ENCODE results near the gene ATAD3B.
A peak's percentile ranks its signal among the peaks of the same experiment; 100 is the strongest.
"Not testable (repeated sequence)": the region's sequence is repeated elsewhere in the genome, so short reads cannot be mapped to it uniquely, and the experiment has no call there.

The ATAD3B gene

DNA sequence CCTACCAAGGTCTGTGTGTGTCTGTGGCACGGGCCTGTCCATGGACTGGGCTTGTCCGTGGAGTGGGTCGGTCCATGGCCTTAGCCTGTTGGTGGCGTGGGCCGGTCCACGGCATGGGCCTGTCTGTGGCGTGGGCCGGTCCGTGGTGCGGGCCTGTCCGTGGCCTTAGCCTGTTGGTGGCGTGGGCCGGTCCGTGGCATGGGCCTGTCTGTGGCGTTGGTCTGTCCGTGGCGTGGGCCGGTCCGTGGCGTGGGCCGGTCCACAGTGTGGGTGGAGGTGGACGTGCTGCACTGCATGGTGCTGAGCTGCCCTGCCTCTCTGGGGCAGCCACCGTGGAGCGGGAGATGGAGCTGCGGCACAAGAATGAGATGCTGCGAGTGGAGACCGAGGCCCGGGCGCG lies 10.2 kb downstream of the ATAD3B start:
- DNase-seq (ENCODE audit: low read depth), result not testable (repeated sequence)

GRCh38 chr1:1482856-1483255 lies 11.3 kb downstream of the ATAD3B start:
- DNase-seq (ENCODE audit: low read depth), result no peak

DNA sequence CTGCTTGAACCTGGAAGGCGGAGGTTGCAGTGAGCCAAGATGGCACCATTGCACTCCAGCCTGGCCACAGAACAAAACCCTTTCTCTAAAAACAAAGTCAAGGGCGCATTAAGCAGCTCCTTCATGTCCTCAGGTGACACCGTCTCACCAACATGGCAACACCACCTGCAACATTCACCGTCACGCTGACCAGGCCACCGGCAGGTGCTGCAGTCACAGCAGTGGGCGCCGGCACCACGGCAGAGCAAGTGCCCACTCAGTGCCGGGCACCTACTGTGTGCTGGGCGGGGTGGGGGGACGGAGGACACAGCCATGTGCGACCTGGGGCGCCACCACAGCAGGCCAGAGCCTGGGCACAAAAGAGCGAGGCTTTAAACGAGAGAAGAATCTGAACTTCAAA lies 12.1 kb downstream of the ATAD3B start:
- DNase-seq (ENCODE audit: low read depth), result no peak

GRCh38 chr1:1484976-1485750 lies 13.6 kb downstream of the ATAD3B start:
- not testable (repeated sequence) for DNase-seq (ENCODE audit: low read depth)

GRCh38 chr1:1485755-1486317 lies 14.3 kb downstream of the ATAD3B start:
- not testable (repeated sequence) for DNase-seq (ENCODE audit: low read depth)

DNA sequence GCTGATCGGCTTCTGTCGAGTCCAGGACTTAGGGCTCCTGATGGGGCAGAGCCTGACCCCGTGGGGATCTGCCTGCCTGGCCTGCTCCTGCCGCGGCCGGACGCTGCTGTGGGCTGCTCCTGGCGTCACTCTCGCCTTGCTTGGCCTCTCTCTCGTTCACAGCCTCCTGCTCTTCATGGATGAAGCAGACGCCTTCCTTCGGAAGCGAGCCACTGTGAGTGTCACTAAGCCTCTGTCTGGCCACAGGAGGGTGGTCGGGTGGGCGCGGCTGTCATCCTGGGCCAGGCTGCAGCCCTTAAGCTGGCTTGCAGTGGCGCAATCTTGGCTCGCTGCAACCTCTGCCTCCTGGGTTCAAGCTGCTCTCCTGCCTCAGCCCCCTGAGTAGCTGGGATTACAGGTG lies 16.1 kb downstream of the ATAD3B start:
- DNase-seq (ENCODE audit: low read depth), result no peak

- DNase-seq (ENCODE audit: low read depth), result no peak
Measured at GRCh38 chr1:1489231-1489630, 17.7 kb downstream of the ATAD3B start.

- no peak for DNase-seq (ENCODE audit: low read depth)
Measured at GRCh38 chr1:1489861-1490260, 18.3 kb downstream of the ATAD3B start.

DNA sequence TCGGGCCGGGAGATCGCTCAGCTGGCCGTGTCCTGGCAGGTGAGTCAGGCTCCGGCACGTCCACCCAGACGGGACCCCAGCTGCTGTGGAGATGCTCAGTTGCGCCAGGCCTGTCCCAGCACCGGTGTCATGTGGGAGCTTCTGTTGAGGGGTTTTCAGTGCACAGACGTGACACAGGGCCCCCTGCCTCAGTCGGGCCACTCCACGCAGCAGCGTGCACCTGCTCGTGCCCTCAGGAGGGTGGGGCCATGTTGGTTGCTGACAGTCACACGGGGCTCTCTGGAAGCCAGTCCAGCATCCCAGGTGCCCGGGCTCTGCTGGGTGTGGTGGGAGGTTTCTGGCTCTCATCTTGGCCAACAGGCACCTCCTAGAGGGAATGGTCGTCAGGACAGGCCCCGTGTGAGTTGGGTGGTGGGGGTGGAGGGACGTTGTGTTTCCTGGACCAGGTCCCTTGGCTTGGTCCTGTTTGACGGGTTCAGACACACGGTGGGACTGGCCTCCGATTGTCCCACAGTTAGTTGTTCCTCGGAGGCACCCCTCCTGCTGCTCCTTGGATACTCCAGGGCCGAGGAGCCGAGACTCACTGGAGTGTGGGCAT lies 19.2 kb downstream of the ATAD3B start:
- DNase-seq (ENCODE audit: low read depth), result no peak

- DNase-seq (ENCODE audit: low read depth), result no peak
Measured at GRCh38 chr1:1491601-1492000, 20.0 kb downstream of the ATAD3B start.

- not testable (repeated sequence) for DNase-seq (ENCODE audit: low read depth)
Measured at GRCh38 chr1:1494311-1494710, 22.7 kb downstream of the ATAD3B start.

DNA sequence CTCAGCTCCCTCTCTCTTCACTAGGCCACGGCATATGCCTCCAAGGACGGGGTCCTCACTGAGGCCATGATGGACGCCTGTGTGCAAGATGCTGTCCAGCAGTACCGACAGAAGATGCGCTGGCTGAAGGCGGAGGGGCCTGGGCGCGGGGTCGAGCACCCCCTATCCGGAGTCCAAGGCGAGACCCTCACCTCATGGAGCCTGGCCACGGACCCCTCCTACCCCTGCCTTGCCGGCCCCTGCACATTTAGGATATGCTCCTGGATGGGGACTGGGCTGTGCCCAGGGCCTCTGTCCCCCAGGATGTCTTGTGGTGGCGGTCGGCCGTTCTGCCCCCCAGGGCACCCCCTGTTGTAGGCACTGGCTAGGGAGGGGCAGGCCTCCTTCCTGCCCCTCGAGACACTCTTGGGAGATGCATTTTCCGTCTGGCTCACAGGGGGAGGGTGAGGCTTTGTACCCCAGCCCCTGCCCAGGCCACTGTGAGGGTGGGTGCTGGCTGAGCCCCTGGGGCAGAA lies 24.0 kb downstream of the ATAD3B start:
- DNase-seq (ENCODE audit: low read depth), result not testable (repeated sequence)

DNA sequence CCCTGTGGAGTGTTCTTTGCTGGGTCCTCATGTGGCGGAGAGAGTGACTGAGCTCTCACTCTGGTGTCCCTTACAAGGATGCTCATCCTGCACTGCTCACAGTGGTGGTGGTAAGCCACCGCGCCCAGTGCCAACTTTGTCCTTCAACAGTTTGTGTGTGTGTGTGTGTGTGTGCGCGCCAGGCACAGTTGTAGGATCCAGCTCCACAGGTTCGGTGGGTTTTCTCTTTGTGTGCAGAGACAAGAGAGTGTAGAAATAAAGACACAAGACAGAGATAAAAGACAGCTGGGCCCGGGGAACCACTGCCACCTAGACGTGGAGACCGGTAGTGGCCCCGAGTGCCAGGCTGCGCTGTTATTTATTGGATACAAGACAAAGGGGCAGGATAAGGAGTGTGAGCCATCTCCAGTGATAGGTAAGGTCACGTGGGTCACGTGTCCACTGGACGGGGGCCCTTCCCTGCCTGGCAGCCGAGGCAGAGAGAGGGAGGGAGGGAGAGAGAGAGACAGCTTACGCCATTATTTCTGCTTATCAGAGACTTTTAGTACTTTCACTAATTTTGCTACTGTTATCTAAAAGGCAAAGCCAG lies 33.3 kb downstream of the ATAD3B start:
- DNase-seq (ENCODE audit: low read depth), result peak; percentile 46

DNA sequence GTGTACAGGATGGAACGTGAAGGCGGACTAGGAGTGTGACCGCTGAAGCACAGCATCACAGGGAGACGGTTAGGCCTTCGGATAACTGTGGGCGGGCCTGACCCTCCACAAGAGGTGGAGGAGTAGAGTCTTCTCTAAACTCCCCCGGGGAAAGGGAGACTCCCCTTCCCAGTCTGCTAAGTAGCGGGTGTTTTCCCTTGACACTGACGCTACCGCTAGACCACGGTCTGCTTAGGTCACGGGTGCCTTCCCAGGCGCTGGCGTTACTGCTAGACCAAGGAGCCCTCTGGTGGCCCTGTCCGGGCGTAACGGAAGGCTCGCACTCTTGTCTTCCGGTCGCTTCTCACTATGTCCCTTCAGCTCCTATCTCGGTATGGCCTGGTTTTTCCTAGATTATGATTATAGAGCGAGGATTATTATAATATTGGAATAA lies 33.8 kb downstream of the ATAD3B start:
- DNase-seq (ENCODE audit: low read depth), result not testable (repeated sequence)

DNA sequence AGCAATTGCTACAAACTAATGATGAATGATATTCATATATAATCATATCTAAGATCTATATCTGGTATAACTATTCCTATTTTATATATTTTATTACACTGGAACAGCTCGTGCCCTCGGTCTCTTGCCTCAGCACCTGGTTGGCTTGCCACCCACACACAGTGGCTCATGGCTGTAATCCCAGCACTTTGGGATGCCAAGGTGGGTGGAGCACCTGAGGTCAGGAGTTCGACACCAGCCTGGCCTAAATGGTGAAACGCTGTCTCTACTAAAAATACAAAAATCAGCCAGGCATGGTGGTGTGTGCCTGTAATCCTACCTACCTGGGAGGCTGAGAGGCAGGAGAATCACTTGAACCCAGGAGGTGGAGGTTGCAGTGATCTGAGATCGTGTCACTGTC lies 34.2 kb downstream of the ATAD3B start:
- DNase-seq (ENCODE audit: low read depth), result not testable (repeated sequence)

GRCh38 chr1:1507305-1507704 lies 35.7 kb downstream of the ATAD3B start:
- DNase-seq (ENCODE audit: low read depth), result no peak

DNA sequence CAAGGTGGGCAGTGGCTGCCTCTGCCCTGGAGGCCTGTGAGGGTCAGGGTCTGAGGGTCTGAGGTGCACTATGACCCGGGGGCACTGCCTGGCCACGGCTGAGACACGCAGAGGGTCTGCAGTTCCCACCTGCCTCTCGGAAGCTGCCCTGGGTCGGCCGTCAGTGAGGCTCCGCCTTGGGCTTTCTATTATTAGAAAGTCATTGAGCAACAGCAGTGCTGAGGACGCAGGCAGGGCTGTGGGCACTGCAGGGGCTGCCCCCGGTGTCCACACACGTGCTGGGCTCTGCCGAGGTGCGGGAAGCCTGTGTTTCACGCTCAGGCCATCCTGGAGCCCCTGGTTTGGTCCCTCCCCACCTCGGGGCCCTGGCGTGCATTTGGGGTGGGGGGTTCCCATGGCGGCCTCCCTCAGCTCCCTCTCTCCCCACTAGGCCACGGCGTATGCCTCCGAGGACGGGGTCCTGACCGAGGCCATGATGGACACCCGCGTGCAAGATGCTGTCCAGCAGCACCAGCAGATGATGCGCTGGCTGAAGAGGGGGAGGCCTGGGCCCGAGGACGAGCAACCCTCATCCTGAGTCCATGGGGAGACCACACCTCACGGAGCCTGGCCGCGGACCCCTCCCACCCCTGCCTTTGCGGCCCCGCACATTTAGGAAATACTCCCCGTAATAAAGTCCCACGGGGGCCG lies 37.4 kb downstream of the ATAD3B start:
- DNase-seq (ENCODE audit: low read depth), result not testable (repeated sequence)

- DNase-seq (ENCODE audit: low read depth), result not testable (repeated sequence)
Measured at GRCh38 chr1:1509465-1509850, 37.9 kb downstream of the ATAD3B start.

GRCh38 chr1:1510912-1511532 lies 39.5 kb downstream of the ATAD3B start:
- DNase-seq (ENCODE audit: low read depth), result no peak

DNA sequence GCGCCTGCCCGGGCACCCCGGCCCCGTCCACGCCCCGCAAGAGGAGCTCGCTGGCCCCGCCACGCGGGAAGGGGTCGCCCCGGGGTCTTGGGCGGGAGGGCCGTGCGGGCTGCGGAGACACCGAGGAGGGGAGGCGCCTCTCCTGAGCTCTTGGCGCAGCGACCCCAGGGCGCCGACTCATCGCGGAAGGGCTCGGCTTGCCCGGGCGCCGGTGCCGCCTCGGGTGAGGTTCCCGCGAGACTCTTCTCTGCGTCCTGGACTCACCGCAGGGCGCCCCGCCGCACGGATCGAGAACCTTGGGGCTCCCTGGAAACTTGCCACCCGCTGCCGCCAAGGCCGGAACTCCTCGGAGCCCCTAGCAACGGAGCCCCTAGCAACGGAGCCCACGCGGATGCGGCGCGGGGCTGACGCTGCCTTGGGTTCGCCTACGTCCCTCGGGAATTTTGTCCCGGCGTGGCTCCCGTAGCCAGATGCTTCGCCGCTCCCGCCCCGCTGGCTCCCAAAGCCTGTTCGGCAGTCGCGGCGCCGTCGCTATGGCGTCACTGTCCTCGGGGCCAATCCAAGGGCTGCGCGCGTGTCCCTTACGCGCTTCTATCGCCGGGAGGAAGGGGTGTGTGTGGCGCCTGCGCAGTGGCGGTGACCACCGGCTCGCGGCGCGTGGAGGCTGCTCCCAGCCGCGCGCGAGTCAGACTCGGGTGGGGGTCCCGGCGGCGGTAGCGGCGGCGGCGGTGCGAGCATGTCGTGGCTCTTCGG lies 40.1 kb downstream of the ATAD3B start, which contains the start of gene ATAD3A:
Gene ATAD3A (plus strand): TSS at position 630 of the 753 bp plus-strand sequence. CDS start 107 bp downstream, at position 737.
- DNase-seq (ENCODE audit: low read depth), result peak; percentile 95

- DNase-seq (ENCODE audit: low read depth), result not testable (repeated sequence)
Measured at GRCh38 chr1:1512425-1512824, 40.9 kb downstream of the ATAD3B start.

Measured in activated T-helper 9 cell treated with anti-CD3 and anti-CD28 coated beads, Interleukin-2, amount 50 U/mL, for 16 hours (primary cell).